GM21423 (cell line): Measurements from ENCODE around the gene CA7.
"Not testable (repeated sequence)": the region's sequence is repeated elsewhere in the genome, so short reads cannot be mapped to it uniquely, and the experiment has no call there.

ENCODE experiments used
- ATAC-seq: cut with Tn5 transposase; IDR thresholded peaks from one replicate; pipeline ENCODE4 v1.9.1; 2021; ENCODE audit warnings: mild to moderate bottlenecking, moderate library complexity; ENCODE audit not compliant: unreplicated experiment

CA7 gene

GRCh38 chr16:66846266-66846665, 2.1 kb downstream of the CA7 start:
- ATAC-seq: no peak

- no peak for ATAC-seq
Observed at GRCh38 chr16:66846831-66847230, 2.6 kb downstream of the CA7 start.

- ATAC-seq: no peak
Observed at GRCh38 chr16:66847533-66848067, 3.4 kb downstream of the CA7 start.

- no peak for ATAC-seq
Observed at GRCh38 chr16:66848172-66848571, 4.0 kb downstream of the CA7 start.

- ATAC-seq: no peak
Observed at GRCh38 chr16:66849021-66849420, 4.8 kb downstream of the CA7 start.

GRCh38 chr16:66849549-66849948, 5.3 kb downstream of the CA7 start:
- no peak for ATAC-seq

GRCh38 chr16:66850115-66850815, 6.1 kb downstream of the CA7 start:
- no peak for ATAC-seq

- ATAC-seq: no peak
Observed at GRCh38 chr16:66851166-66851964, 7.2 kb downstream of the CA7 start.

GRCh38 chr16:66853261-66854139, 9.3 kb downstream of the CA7 start:
- ATAC-seq: no peak

GRCh38 chr16:66856184-66856730, 12.0 kb downstream of the CA7 start:
- ATAC-seq: no peak

GRCh38 chr16:66856801-66857200, 12.6 kb downstream of the CA7 start:
- ATAC-seq: no peak

- ATAC-seq: no peak
Observed at GRCh38 chr16:66857437-66857836, 13.2 kb downstream of the CA7 start.

GRCh38 chr16:66858740-66859396, 14.7 kb downstream of the CA7 start:
- no peak for ATAC-seq

GRCh38 chr16:66859397-66860068, 15.3 kb downstream of the CA7 start:
- no peak for ATAC-seq

GRCh38 chr16:66862023-66862520, 17.9 kb downstream of the CA7 start:
- no peak for ATAC-seq

GRCh38 chr16:66863707-66864106, 19.5 kb downstream of the CA7 start:
- no peak for ATAC-seq

- ATAC-seq: no peak
Observed at GRCh38 chr16:66869424-66869823, 25.2 kb downstream of the CA7 start.

GRCh38 chr16:66871363-66871762, 27.1 kb downstream of the CA7 start:
- not testable (repeated sequence) for ATAC-seq

GRCh38 chr16:66871840-66872239, 27.6 kb downstream of the CA7 start:
- ATAC-seq: no peak

GRCh38 chr16:66872559-66872942, 28.3 kb downstream of the CA7 start:
- ATAC-seq: no peak
